HepG2 (cell line): Measurements from ENCODE around the gene CES2. TPM values are rescaled to one million over a fixed set of nuclear protein-coding genes. Genes with fewer than 3 reads are reported as not detected.

Source experiments
- ARHGAP35 ChIP-seq: sonication (generic); formaldehyde crosslinking; IDR thresholded peaks from 2 replicates; pipeline ENCODE4 v1.9.0; 2022; ENCODE audit warnings: mild to moderate bottlenecking, inconsistent platforms, moderate library complexity, missing genetic modification reagents, borderline replicate concordance
- HNRNPL ChIP-seq: fragments of 200-400 bp; formaldehyde crosslinking; IDR thresholded peaks from 2 replicates; pipeline ENCODE4 v1.6.1; 2017; ENCODE audit warnings: mild to moderate bottlenecking, low read depth, low read length
- MXD1 ChIP-seq: sonication (generic); formaldehyde crosslinking; IDR thresholded peaks from 2 replicates; pipeline ENCODE4 v1.4.0; 2020; ENCODE audit warnings: mild to moderate bottlenecking, missing genetic modification reagents
- NCOA1 ChIP-seq: sonication (generic); formaldehyde crosslinking; IDR thresholded peaks from 2 replicates; pipeline ENCODE4 v1.9.0; 2021; ENCODE audit warnings: missing genetic modification reagents
- PCBP1 ChIP-seq: fragments of 200-400 bp; formaldehyde crosslinking; IDR thresholded peaks from 2 replicates; pipeline ENCODE4 v1.6.1; 2017; ENCODE audit warnings: mild to moderate bottlenecking, low read depth, low read length, borderline replicate concordance
- ZBED4 ChIP-seq: sonication (generic); formaldehyde crosslinking; IDR thresholded peaks from 2 replicates; pipeline ENCODE4 v1.4.0; 2020; ENCODE audit warnings: missing genetic modification reagents, borderline replicate concordance
- ZBTB10 ChIP-seq: sonication (generic); formaldehyde crosslinking; IDR thresholded peaks from 2 replicates; pipeline ENCODE4 v1.4.0; 2020; ENCODE audit warnings: missing genetic modification reagents, borderline replicate concordance
- ZKSCAN1 ChIP-seq: fragments of 150-350 bp; IDR thresholded peaks from 2 replicates; pipeline ENCODE4 v1.6.1; 2014; ENCODE audit warnings: low read length
- ZNF407 ChIP-seq: sonication (generic); formaldehyde crosslinking; IDR thresholded peaks from one replicate; pipeline ENCODE4 v1.5.1; 2020; ENCODE audit warnings: mild to moderate bottlenecking, missing genetic modification reagents; ENCODE audit errors: not compliant biosample characterization
- ZNF629 ChIP-seq: sonication (generic); formaldehyde crosslinking; conservative IDR thresholded peaks from 2 replicates; pipeline ENCODE4 v1.5.0; 2020; ENCODE audit warnings: missing genetic modification reagents
- ZNF660 ChIP-seq: sonication (generic); formaldehyde crosslinking; IDR thresholded peaks from 2 replicates; pipeline ENCODE4 v1.5.1; 2020; ENCODE audit warnings: mild to moderate bottlenecking, low read depth, missing genetic modification reagents, borderline replicate concordance
- ZNF776 ChIP-seq: sonication (generic); formaldehyde crosslinking; IDR thresholded peaks from 2 replicates; pipeline ENCODE4 v1.4.0; 2020; ENCODE audit warnings: mild to moderate bottlenecking, missing genetic modification reagents
- ZNF891 ChIP-seq: sonication (generic); formaldehyde crosslinking; IDR thresholded peaks from 2 replicates; pipeline ENCODE4 v1.5.0; 2020; ENCODE audit warnings: mild to moderate bottlenecking, missing genetic modification reagents
- polyA plus RNA-seq, 8 experiments: library from polyadenylated mRNA; depleted of rRNA in 3 of 8; stranded (reverse) in 7 of 8; unstranded in 1 of 8; fragments of >200 nt; fragmentation: Illumina TruSeq in 4 of 8; extraction: Trizol in 4 of 8; gene quantifications; 2 replicates each; pipeline versions ENCODE4 v1.2.1 to v1.2.3, GENCODE V29; 2011 to 2016; ENCODE audit warnings: low read depth in 4 of 8, missing spikeins in 1 of 8, mixed read lengths in 1 of 8; ENCODE audit not compliant: insufficient read depth in 1 of 8
- total RNA-seq, 5 experiments: library from RNA; depleted of rRNA; stranded (reverse); fragments of >200 nt; fragmentation: Illumina TruSeq; extraction: Trizol; gene quantifications; 2 replicates each; pipeline ENCODE4 v1.2.3, GENCODE V29; 2016; ENCODE audit warnings: low read depth in 1 of 5

CES2 gene
- total and polyA plus RNA-seq, 2 of the 13 experiments (the other 11 are each of a cell fraction or from before 2014, with no cell fraction given): 50.6 to 63.8 TPM

- TF ChIP-seq ZNF629 (CRISPR knock-in tag) (peak; percentile 20; the same call in 1 of the 2 replicates), ZNF660 (no peak), ZNF776 (CRISPR knock-in tag) (no peak), PCBP1 (no peak), ZNF891 (CRISPR knock-in tag) (0 out of 2 replicates have a peak, but pooled peaks have one; percentile 35), ZBTB10 (no peak), ARHGAP35 (CRISPR knock-in tag) (no peak), HNRNPL (0 out of 2 replicates have a peak, but pooled peaks have one; percentile 27), ZKSCAN1 (no peak), ZNF407 (CRISPR knock-in tag) (no peak), NCOA1 (CRISPR knock-in tag) (peak; percentile 88; the same call in 1 of the 2 replicates), MXD1 (CRISPR knock-in tag) (no peak), ZBED4 (0 out of 2 replicates have a peak, but pooled peaks have one; percentile 45)
Measured at GRCh38 chr16:66961065-66961744, 25.9 kb downstream of the CES2 start, which contains the start of gene CES3 (continued).
